LHCN-M2 (cell line): ENCODE data around the gene HIGD2A. TPM values are rescaled to one million over a fixed set of nuclear protein-coding genes. Genes with fewer than 3 reads are reported as not detected.
"Not testable (repeated sequence)": the region's sequence is repeated elsewhere in the genome, so short reads cannot be mapped to it uniquely, and the experiment has no call there.

ENCODE experiments used
- DNase-seq: peaks from one replicate; pipeline ENCODE4 v3.0.0-alpha.2; 2012; ENCODE audit warnings: low read depth
- total RNA-seq: library from RNA; depleted of rRNA; stranded (reverse); fragments of >200 nt; gene quantifications from 2 replicates; pipeline ENCODE4 v1.2.3, GENCODE V29; 2014

Gene HIGD2A
- total RNA-seq, 1 experiment from 2014 or later: 102 TPM

GRCh38 chr5:176394881-176395675, 6.5 kb downstream of the HIGD2A start:
- no peak for DNase-seq

- DNase-seq: no peak
Measured at GRCh38 chr5:176396330-176396729, 7.8 kb downstream of the HIGD2A start.

- no peak for DNase-seq
Measured at GRCh38 chr5:176397736-176398420, 9.3 kb downstream of the HIGD2A start.

- no peak for DNase-seq
Measured at GRCh38 chr5:176400382-176401156, 12.0 kb downstream of the HIGD2A start.

GRCh38 chr5:176401281-176402205, 13.0 kb downstream of the HIGD2A start:
- DNase-seq: no peak

- no peak for DNase-seq
Measured at GRCh38 chr5:176405656-176406435, 17.3 kb downstream of the HIGD2A start.

- DNase-seq: no peak
Measured at GRCh38 chr5:176406436-176407052, 18.0 kb downstream of the HIGD2A start.

GRCh38 chr5:176407456-176408251, 19.1 kb downstream of the HIGD2A start:
- no peak for DNase-seq

- DNase-seq: not testable (repeated sequence)
Measured at GRCh38 chr5:176408252-176408573, 19.7 kb downstream of the HIGD2A start.

GRCh38 chr5:176408590-176408989, 20.0 kb downstream of the HIGD2A start:
- no peak for DNase-seq

GRCh38 chr5:176409765-176410164, 21.2 kb downstream of the HIGD2A start:
- no peak for DNase-seq

GRCh38 chr5:176410486-176411180, 22.1 kb downstream of the HIGD2A start:
- no peak for DNase-seq

- DNase-seq: no peak
Measured at GRCh38 chr5:176412517-176413254, 24.1 kb downstream of the HIGD2A start.

GRCh38 chr5:176413255-176413565, 24.7 kb downstream of the HIGD2A start:
- peak; percentile 72 for DNase-seq

GRCh38 chr5:176413709-176414191, 25.2 kb downstream of the HIGD2A start:
- no peak for DNase-seq

GRCh38 chr5:176414704-176415103, 26.2 kb downstream of the HIGD2A start:
- no peak for DNase-seq

GRCh38 chr5:176415240-176415951, 26.8 kb downstream of the HIGD2A start:
- DNase-seq: no peak
